Endothelial cell of umbilical vein (primary cell): ENCODE results near the gene ZNF74. TPM values are rescaled to one million over a fixed set of nuclear protein-coding genes. Genes with fewer than 3 reads are reported as not detected.

Source experiments
- BruUV-seq: library from RNA; stranded (reverse); fragments of 400-500 nt; replicated peaks from 2 replicates; lab custom pipeline; 2021; lab: Mats Ljungman, UMichigan
- CTCF ChIA-PET: fragments of 300-600, 350-600 bp; sonication (Branson Sonifier 250); formaldehyde crosslinking; loops from one replicate; lab custom pipeline; 2021; ENCODE audit warnings: antibody characterized with exemption, inconsistent platforms; lab: Charles Lee
- POLR2A ChIA-PET: fragments of 300-600, 350-600 bp; sonication (Branson Sonifier 250); formaldehyde crosslinking; loops from one replicate; lab custom pipeline; 2021; ENCODE audit warnings: antibody characterized with exemption, inconsistent platforms; lab: Charles Lee
- DNase-seq: peaks from one replicate; pipeline ENCODE4 v3.0.0-alpha.2; 2011; ENCODE audit warnings: low read depth, low spot score
- FAIRE-seq: peaks from 2 replicates; lab custom pipeline; 2011; peaks lifted over from hg19 to GRCh38; lab: Jason Lieb, UNC
- H2AFZ ChIP-seq: 2 replicates; pipeline ENCODE4 v1.6.0; 2012; ENCODE audit warnings: low read depth, low read length, control low read depth, inconsistent platforms
- H3K27ac ChIP-seq: 2 replicates; pipeline ENCODE4 v1.5.1; 2011; ENCODE audit warnings: low read depth, mild to moderate bottlenecking, control low read depth, low read length, moderate library complexity; ENCODE audit not compliant: insufficient read depth
- H3K27me3 ChIP-seq, 2 experiments: 2 replicates each; pipeline versions ENCODE4 v1.6.0 to v1.6.1; 2011; ENCODE audit warnings: low read length in 2 of 2, mixed read lengths in 1 of 2; ENCODE audit not compliant: control insufficient read depth in 2 of 2, insufficient read depth in 2 of 2
- H3K36me3 ChIP-seq, 2 experiments: 2 replicates in 1 of 2; 3 replicates in 1 of 2; pipeline ENCODE4 v1.5.1; 2011; ENCODE audit warnings: low read length in 2 of 2, mild to moderate bottlenecking in 1 of 2, moderate library complexity in 1 of 2; ENCODE audit not compliant: control insufficient read depth in 2 of 2, insufficient read depth in 2 of 2; ENCODE audit errors: extremely low read depth in 1 of 2
- H3K4me1 ChIP-seq: 3 replicates; pipeline ENCODE4 v1.5.1; 2011; ENCODE audit warnings: mild to moderate bottlenecking, low read length; ENCODE audit not compliant: control insufficient read depth, insufficient read depth; ENCODE audit errors: extremely low read depth
- H3K4me2 ChIP-seq: 2 replicates; pipeline ENCODE4 v1.6.1; 2011; ENCODE audit warnings: low read length, control low read depth, mixed read lengths; ENCODE audit not compliant: insufficient read depth
- H3K4me3 ChIP-seq, 3 experiments: fragments of 200-600 bp in 1 of 3; sonication (generic), shearing (Covaris generic) in 1 of 3; replicated peaks in 1 of 3; 2 replicates each; pipeline ENCODE4 v1.5.1; 2011 to 2016; ENCODE audit warnings: control low read depth in 3 of 3, low read length in 3 of 3, mild to moderate bottlenecking in 2 of 3, inconsistent platforms in 1 of 3, low read depth in 1 of 3, moderate library complexity in 1 of 3; ENCODE audit not compliant: insufficient read depth in 1 of 3
- H3K79me2 ChIP-seq: 2 replicates; pipeline ENCODE4 v1.6.0; 2012; ENCODE audit warnings: low read length, inconsistent platforms; ENCODE audit not compliant: control insufficient read depth, insufficient read depth
- H3K9ac ChIP-seq: replicated peaks from 2 replicates; pipeline ENCODE3; 2011; ENCODE audit warnings: low read length, control low read depth; ENCODE audit not compliant: insufficient read depth; ENCODE audit errors: extremely low read depth
- H3K9me1 ChIP-seq: replicated peaks from 3 replicates; pipeline ENCODE4 v1.6.0; 2011; ENCODE audit warnings: mild to moderate bottlenecking, low read length; ENCODE audit not compliant: control insufficient read depth, insufficient read depth; ENCODE audit errors: extremely low read depth
- H3K9me3 ChIP-seq: replicated peaks from 2 replicates; pipeline ENCODE4 v1.5.1; 2012; ENCODE audit warnings: low read length, inconsistent platforms; ENCODE audit not compliant: control insufficient read depth, insufficient read depth
- H4K20me1 ChIP-seq: replicated peaks from 2 replicates; pipeline ENCODE3; 2011; ENCODE audit warnings: mild to moderate bottlenecking, low read length; ENCODE audit not compliant: control insufficient read depth, insufficient read depth; ENCODE audit errors: extremely low read depth
- EZH2 ChIP-seq: IDR thresholded peaks from 2 replicates; pipeline ENCODE4 v1.6.1; 2012; ENCODE audit warnings: borderline replicate concordance, low read depth, mild to moderate bottlenecking, moderate library complexity, low read length, inconsistent platforms; ENCODE audit not compliant: severe bottlenecking
- FOS ChIP-seq: IDR thresholded peaks from 2 replicates; pipeline ENCODE4 v1.6.1; 2011; ENCODE audit warnings: mild to moderate bottlenecking, low read length, moderate library complexity, borderline replicate concordance; ENCODE audit not compliant: insufficient read depth
- GATA2 ChIP-seq: IDR thresholded peaks from 2 replicates; pipeline ENCODE4 v1.7.0; 2011; ENCODE audit warnings: low read depth, mild to moderate bottlenecking, moderate library complexity, mixed read lengths, low read length; ENCODE audit not compliant: insufficient read length, insufficient read depth
- JUN ChIP-seq: IDR thresholded peaks from 2 replicates; pipeline ENCODE4 v1.6.1; 2011; ENCODE audit warnings: borderline replicate concordance, low read depth; ENCODE audit not compliant: insufficient read length, insufficient read depth
- MYC ChIP-seq: IDR thresholded peaks from one replicate; pipeline ENCODE4 v1.6.1; 2011; ENCODE audit warnings: mild to moderate bottlenecking, low read depth, low read length
- POLR2A ChIP-seq: IDR thresholded peaks from 2 replicates; pipeline ENCODE4 v1.6.1; 2012; ENCODE audit warnings: low read depth, mild to moderate bottlenecking, control low read depth, low read length
- POLR2AphosphoS5 ChIP-seq: IDR thresholded peaks from 2 replicates; pipeline ENCODE4 v1.6.1; 2012; ENCODE audit warnings: low read depth, mild to moderate bottlenecking, control low read depth, low read length, moderate library complexity; ENCODE audit not compliant: insufficient read depth
- dilution Hi-C: fragments of 300-500 bp; cut with MboI; formaldehyde crosslinking; loops from one replicate; pipeline ENCODE4 v1.15.0; 2019; ENCODE audit warnings: low sequenced_read_pairs; ENCODE audit not compliant: extremely low pct_ligation_motif_present
- intact Hi-C: fragments of 100-400 bp; cut with micrococcal nuclease; formaldehyde crosslinking; loops from one replicate; pipeline ENCODE4 v1.10.0; 2022
- polyA plus RNA-seq, 4 experiments: library from polyadenylated mRNA; depleted of rRNA in 3 of 4; stranded (reverse) in 3 of 4; unstranded in 1 of 4; fragments of >200 nt; gene quantifications; 2 replicates each; pipeline versions ENCODE4 v1.2.1 to v1.2.3, GENCODE V29; 2011 to 2012; ENCODE audit warnings: missing spikeins in 1 of 4
- total RNA-seq: library from RNA; stranded (reverse); gene quantifications from 2 replicates; pipeline ENCODE4 v1.2.3, GENCODE V29; 2021
- TF ChIP-seq, protein P1 (sequence below): IDR thresholded peaks from 2 replicates; pipeline ENCODE4 v1.6.1; 2011; ENCODE audit not compliant: insufficient read depth, insufficient read length
- TF ChIP-seq, protein P2 (sequence below), 2 donors: IDR thresholded peaks; 1 replicate in 1 of 2; 2 replicates in 1 of 2; pipeline ENCODE4 v1.5.1; 2011; ENCODE audit warnings: low read length in 2 of 2, mild to moderate bottlenecking in 2 of 2, moderate library complexity in 2 of 2, control low read depth in 1 of 2, inconsistent platforms in 1 of 2, low read depth in 1 of 2; ENCODE audit not compliant: insufficient read depth in 1 of 2; ENCODE audit errors: extremely low read depth in 1 of 2

ZNF74 gene
- total and polyA plus RNA-seq, 2 donors (not counting 3 experiments of a cell fraction or from before 2014, with no cell fraction given) = 8.6 to 13.4 TPM

DNA sequence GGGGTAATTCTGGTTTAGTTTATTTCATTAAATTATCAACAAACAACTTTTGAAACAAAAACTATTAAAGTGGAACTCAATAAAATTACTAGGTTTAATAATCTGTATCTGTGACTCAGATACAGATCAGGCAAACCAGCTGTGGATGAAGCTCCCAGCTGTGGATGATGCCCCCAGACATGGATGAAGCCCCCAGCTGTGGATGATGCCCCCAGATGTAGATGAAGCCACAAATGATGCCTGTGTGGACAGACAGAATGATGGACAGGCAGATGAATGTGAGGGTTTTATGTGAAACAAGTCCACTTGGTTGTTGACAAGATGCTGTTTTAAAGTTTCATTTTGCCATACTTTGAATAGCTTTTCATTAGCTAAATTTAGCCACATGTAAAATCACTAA lies 5.8 kb upstream of the ZNF74 start:
- dilution Hi-C loops (no loop called here), intact Hi-C loops (no loop called here)
- H3K27me3 ChIP-seq = peaks cover 12 to 28% of the 10 kb centered on the region in 2 experiments
- H3K27ac ChIP-seq = no peak overlapping the region
- ChIA-PET POLR2A (no interaction called here), CTCF (no interaction called here)
- H4K20me1 ChIP-seq = no peaks in the 10 kb centered on the region
- TF ChIP-seq, protein P1, sequence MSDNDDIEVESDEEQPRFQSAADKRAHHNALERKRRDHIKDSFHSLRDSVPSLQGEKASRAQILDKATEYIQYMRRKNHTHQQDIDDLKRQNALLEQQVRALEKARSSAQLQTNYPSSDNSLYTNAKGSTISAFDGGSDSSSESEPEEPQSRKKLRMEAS = no peak
- TF ChIP-seq POLR2A = no peak
- TF ChIP-seq, protein P2, sequence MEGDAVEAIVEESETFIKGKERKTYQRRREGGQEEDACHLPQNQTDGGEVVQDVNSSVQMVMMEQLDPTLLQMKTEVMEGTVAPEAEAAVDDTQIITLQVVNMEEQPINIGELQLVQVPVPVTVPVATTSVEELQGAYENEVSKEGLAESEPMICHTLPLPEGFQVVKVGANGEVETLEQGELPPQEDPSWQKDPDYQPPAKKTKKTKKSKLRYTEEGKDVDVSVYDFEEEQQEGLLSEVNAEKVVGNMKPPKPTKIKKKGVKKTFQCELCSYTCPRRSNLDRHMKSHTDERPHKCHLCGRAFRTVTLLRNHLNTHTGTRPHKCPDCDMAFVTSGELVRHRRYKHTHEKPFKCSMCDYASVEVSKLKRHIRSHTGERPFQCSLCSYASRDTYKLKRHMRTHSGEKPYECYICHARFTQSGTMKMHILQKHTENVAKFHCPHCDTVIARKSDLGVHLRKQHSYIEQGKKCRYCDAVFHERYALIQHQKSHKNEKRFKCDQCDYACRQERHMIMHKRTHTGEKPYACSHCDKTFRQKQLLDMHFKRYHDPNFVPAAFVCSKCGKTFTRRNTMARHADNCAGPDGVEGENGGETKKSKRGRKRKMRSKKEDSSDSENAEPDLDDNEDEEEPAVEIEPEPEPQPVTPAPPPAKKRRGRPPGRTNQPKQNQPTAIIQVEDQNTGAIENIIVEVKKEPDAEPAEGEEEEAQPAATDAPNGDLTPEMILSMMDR (IDR thresholded peaks at IDR 0.05; ENCODE audit: extremely low read depth in 1 of 2, insufficient read depth in 1 of 2, low read depth in 1 of 2, low read length in 2 of 2) = no peak
- no peak for TF ChIP-seq POLR2AphosphoS5
- TF ChIP-seq FOS = no peak
- TF ChIP-seq JUN = no peak
- TF ChIP-seq MYC = no peak
- TF ChIP-seq EZH2 = no peak
- no peak for TF ChIP-seq GATA2
- no peak overlapping the region for H3K4me3 ChIP-seq
- no peak for DNase-seq
- H3K36me3 ChIP-seq = no peaks in the 10 kb centered on the region
- no peaks in the 10 kb centered on the region for H3K9me1 ChIP-seq
- no peak overlapping the region for H3K9ac ChIP-seq
- H2AFZ ChIP-seq = no peak overlapping the region
- BruUV-seq = no TSS peak
- no peaks in the 10 kb centered on the region for H3K4me1 ChIP-seq
- H3K9me3 ChIP-seq = no peaks in the 10 kb centered on the region
- no peaks in the 10 kb centered on the region for H3K79me2 ChIP-seq
- H3K4me2 ChIP-seq = no peak overlapping the region
- FAIRE-seq = no peak
